ENCODE data around the gene MATN4.

The MATN4 gene

DNA sequence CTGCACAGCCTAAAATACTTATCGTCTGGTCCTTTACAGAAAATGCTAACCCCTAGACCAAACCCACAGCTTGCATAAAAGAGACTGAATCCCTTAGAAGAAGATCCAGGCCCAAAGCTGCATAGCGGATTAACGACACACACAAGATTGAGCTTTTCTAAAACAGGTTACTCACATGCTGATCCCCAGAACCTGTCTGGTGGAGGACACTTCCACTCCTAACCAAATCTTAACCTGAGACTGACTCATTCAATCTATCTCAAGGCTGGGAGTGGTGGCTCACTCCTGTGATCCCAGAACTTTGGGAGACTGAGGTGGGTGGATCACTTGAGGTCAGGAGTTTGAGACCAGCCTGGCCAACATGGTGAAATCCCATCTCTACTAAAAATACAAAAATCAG, 50.9 kb downstream of the MATN4 start:
- in situ Hi-C loops (cut with MboI; ENCODE audit: low sequenced_read_pairs) = no loop called here

DNA sequence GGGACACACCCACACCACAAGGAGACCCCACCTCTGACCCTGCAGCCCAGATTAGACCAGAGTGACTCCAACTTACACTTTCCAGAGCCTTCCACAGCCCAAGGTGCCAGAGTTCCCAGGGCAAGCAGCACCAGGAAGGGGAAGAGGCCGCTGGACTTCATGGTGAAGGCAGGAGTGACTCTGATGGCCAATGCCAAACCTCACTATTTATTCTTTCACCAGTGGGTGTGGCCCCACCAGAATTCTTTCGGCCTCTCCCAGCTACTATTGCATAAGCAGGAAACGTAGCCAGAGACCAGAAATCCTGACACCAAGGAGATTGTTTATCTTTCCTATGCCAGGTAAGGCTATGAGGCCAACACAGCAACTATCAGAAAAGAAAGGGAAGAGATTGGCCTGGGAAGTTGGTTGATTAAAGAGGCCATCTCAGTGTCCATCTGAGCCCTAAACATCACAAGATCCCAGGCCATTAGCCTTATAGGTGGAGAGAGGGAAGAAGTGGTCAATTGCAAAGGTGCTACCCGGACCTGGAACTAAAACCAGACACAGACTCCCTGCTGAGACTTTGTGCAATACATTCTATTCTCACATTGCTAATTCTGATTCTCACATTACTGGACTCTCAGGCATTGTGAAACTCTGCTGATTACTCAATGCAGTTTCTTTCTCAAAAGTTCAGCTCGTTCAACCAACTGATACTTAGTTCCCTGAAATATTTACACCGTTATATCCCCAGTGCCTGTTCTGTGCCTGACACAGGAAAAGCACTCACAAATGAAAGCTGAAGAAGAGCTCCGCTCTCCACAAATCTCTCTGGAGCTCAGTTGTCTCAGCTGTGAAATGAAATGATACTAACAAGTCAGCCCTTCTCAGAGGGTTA, 53.5 kb downstream of the MATN4 start, which contains the start of gene SLPI:
Gene SLPI (minus strand): TSS at position 182 of the 880 bp plus-strand sequence. CDS start 21 bp downstream, at position 161.
- in situ Hi-C loops (cut with MboI; ENCODE audit: low sequenced_read_pairs) = no loop called here

DNA sequence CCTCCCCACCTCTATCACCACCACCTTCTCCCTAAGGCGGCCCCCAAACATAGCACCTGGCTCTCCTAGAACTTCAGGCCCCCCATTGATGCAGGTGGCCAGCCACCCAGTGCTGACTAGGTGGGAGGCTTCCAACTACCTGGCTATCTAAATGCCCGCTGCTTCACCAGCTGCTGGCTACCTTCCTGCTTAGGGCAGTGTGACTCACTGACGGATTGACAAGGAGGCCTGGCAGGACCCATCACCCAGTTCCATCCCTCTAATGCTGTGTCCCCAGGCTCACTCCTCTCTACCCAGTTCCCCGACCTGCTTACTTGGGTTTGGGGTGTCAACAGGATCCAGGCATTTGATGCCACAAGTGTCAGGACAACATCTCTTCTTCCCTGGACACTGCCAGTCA, 54.8 kb downstream of the MATN4 start:
- in situ Hi-C loops (cut with MboI; ENCODE audit: low sequenced_read_pairs) = no loop called here

DNA sequence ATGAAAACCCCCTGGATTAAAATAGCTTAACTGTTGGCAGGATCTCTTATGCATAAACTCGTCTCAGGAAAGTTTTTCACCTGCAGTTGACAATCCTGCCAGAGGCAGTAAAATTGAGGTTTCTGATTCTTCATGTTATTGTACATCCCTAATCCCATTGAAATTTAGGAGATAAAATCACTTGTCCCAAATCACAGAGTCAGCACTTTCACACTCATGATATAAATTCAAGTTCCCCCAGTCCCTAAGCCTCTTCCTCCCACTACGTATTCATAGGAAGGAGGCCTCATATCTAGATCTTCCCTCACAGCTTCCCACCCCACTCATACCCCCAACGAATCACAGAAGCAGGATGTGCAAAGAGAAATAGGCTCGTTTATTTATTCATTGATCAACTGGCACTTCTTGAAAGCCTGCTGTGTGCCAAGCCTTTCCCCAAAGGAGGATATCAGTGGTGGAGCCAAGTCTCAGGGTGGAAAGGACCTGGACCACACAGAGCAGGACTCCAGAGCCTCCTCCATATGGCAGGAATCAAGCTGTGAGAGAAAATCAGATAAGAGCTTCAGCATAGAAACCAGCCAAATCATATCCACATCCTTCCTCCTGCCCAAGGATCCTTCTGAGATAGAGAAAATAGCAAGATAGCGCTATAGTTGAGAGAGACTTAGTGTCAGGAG, 56.1 kb downstream of the MATN4 start:
- in situ Hi-C loops (cut with MboI; ENCODE audit: low sequenced_read_pairs) = no loop called here

DNA sequence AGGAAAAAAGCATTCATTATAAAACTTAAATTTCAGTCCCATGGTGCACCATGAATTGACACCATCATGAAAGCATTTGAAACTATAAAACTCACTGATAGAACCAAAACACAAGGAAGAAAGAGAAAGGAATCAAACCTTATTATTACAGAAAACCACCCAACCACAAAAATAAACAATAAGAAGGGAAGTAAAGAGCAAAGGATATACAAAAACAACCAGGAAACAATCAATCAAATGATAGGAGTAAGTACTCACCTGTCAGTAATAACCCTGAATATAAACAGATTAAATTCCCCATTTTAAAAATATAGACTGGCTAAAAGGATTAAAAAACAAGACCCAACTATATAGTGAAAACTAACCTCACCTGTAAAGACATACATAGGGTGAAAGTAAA, 59.5 kb downstream of the MATN4 start:
- in situ Hi-C loops (cut with MboI; ENCODE audit: low sequenced_read_pairs) = no loop called here

DNA sequence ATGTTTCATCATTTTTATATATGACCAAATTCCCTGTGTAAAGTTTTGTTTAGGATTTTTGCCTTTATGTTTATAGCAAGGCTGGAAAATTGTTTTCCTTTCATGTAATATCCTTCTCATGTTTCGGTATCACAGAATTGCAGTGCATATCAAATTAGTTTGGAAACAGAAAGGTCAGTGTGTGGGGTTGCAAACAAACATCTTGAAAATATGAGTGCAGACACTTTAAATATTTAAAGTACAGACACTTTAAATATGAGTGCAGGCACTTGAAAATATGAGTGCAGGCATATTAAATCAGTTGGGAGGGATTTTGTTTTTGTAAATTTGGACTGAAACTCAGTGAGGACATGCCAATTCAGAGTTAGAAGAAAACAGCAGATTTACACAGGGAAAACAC, 60.2 kb downstream of the MATN4 start:
- in situ Hi-C loops (cut with MboI; ENCODE audit: low sequenced_read_pairs) = no loop called here

DNA sequence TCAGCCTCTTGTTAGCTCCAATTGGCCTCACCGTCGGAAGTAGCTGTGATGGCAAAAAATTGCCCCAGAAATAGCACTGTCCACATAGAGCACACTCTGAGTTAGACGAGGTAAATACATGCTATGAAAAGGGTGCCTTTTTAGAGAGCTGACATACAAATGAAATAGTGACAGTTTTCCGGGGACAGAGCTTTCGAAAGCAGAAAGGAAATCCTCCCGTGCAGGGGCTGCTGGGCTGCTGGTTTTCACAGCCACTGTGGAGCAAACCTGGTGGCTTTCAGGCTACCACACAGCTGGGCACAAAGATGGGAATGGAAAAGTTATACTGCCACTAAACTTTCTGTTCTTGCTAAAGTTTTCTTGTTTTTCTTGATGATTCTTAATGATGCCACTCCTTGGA, 62.0 kb downstream of the MATN4 start:
- in situ Hi-C loops (cut with MboI; ENCODE audit: low sequenced_read_pairs) = no loop called here

Measured in HL-60/S4 treated with phorbol 12-myristate 13-acetate at 8.2 ng/mL for 4 days and 3 days (cell line).